ENCODE measurements around the gene FLNB.

DNA sequence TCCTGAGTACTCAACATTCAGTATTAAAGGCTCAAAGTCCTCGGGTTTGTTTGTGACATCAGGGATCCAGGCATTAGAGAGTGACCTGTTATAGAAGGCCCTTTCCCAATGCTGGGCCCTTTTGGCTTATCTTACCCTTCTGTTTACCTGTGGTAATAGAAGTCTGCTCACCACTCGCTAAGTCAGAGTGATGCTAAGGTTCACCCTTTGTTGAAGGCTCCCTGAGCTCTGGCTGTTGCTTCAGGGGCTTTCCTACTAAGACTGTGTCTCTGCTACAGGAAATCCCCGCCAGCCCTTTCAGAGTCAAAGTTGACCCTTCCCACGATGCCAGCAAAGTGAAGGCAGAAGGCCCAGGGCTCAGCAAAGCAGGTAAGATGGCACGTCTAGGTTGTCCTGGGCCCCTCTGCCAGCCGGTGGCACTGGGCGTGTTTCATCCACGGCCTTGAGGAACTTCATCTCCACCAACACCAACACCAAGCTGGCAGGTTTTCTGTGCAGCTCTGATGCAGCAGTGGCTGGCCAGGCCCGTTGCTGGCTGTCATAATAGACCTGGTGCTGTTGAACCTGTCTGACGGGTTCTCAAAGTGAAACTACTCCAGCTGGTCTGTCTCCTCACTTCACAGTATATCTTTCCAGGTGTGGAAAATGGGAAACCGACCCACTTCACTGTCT, 103.4 kb downstream of the FLNB start:
- TF ChIP-seq EZH2 (IDR thresholded peaks at IDR 0.05; ENCODE audit: borderline replicate concordance, low read depth, low read length, poor library complexity, severe bottlenecking), result no peak
- TF ChIP-seq, protein P1, sequence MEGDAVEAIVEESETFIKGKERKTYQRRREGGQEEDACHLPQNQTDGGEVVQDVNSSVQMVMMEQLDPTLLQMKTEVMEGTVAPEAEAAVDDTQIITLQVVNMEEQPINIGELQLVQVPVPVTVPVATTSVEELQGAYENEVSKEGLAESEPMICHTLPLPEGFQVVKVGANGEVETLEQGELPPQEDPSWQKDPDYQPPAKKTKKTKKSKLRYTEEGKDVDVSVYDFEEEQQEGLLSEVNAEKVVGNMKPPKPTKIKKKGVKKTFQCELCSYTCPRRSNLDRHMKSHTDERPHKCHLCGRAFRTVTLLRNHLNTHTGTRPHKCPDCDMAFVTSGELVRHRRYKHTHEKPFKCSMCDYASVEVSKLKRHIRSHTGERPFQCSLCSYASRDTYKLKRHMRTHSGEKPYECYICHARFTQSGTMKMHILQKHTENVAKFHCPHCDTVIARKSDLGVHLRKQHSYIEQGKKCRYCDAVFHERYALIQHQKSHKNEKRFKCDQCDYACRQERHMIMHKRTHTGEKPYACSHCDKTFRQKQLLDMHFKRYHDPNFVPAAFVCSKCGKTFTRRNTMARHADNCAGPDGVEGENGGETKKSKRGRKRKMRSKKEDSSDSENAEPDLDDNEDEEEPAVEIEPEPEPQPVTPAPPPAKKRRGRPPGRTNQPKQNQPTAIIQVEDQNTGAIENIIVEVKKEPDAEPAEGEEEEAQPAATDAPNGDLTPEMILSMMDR (conservative IDR thresholded peaks at IDR 0.05; ENCODE audit: low read depth, low read length), result no peak

All from A673 (cell line).